Lower leg skin (tissue), 4 donors: Measurements from ENCODE around the gene TEKT3. TPM values are rescaled to one million over a fixed set of nuclear protein-coding genes. Genes with fewer than 3 reads are reported as not detected.

ENCODE experiments used
- DNase-seq, 2 donors: peaks; one replicate each; pipeline ENCODE4 v3.0.0-alpha.2; 2019; ENCODE audit warnings: low spot score in 2 of 2
- H3K4me3 ChIP-seq: fragments of 200-600 bp; sonication (generic); 2 replicates; pipeline ENCODE4 v1.5.1; 2017; ENCODE audit warnings: mild to moderate bottlenecking, low read depth; ENCODE audit not compliant: poor library complexity, severe bottlenecking
- POLR2A ChIP-seq, 2 donors: fragments of 450-650 bp; IDR thresholded peaks; one replicate each; pipeline ENCODE4 v1.6.1; 2016 to 2017; ENCODE audit warnings: antibody characterized with exemption in 2 of 2, mild to moderate bottlenecking in 1 of 2, moderate library complexity in 1 of 2
- WGBS, 2 donors: methylation state at CpG; one replicate each; pipeline ENCODE4 v1.1.5; 2018; 5-methylcytosine and 5-hydroxymethylcytosine counted together
- intact Hi-C: fragments of 100-400 bp; cut with DNase I; formaldehyde crosslinking; loops from one replicate; pipeline ENCODE4 v1.15.0; 2023; ENCODE audit warnings: low total_unique reads
- total RNA-seq, 4 donors: library from RNA; depleted of rRNA; stranded (reverse); fragments of >200 nt; gene quantifications; one replicate each; pipeline ENCODE4 v1.1.0, GENCODE V29; 2016
- TF ChIP-seq, protein P1 (sequence below), 3 donors: fragments of 450-650 bp; IDR thresholded peaks; one replicate each; pipeline ENCODE4 v1.5.1; 2016; ENCODE audit warnings: antibody characterized with exemption in 3 of 3, mild to moderate bottlenecking in 3 of 3, moderate library complexity in 2 of 3

TEKT3 gene
- total RNA-seq, 4 donors from 2014 or later, result 0.46 to 2.5 TPM; not detected in 2

DNA sequence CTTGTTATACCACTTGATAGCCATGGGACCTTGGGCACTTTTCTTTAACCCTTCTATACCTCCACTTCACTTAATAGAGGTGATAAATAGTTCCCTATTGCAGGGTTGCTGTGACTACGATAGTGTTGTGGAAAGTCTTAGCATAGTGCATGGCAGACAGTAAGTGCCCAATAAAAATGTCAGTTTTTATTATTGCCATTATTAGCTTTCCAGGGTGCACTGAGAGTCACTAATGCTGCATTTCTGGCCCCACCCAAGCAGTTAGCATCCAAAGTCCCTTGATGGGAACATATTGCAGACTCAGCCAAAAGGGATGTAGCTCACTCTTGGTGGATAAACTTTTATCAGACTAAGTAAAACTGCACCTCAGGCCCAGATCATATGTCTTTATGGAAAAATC, 41.5 kb upstream of the TEKT3 start:
- H3K4me3 ChIP-seq, result no peak overlapping the region
- intact Hi-C loops, result no loop called here
- DNase-seq, result no peak
- WGBS, 2 donors, result 48 to 85% methylated on average over 1 of the region's 1 CpG
- TF ChIP-seq, protein P1, sequence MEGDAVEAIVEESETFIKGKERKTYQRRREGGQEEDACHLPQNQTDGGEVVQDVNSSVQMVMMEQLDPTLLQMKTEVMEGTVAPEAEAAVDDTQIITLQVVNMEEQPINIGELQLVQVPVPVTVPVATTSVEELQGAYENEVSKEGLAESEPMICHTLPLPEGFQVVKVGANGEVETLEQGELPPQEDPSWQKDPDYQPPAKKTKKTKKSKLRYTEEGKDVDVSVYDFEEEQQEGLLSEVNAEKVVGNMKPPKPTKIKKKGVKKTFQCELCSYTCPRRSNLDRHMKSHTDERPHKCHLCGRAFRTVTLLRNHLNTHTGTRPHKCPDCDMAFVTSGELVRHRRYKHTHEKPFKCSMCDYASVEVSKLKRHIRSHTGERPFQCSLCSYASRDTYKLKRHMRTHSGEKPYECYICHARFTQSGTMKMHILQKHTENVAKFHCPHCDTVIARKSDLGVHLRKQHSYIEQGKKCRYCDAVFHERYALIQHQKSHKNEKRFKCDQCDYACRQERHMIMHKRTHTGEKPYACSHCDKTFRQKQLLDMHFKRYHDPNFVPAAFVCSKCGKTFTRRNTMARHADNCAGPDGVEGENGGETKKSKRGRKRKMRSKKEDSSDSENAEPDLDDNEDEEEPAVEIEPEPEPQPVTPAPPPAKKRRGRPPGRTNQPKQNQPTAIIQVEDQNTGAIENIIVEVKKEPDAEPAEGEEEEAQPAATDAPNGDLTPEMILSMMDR (IDR thresholded peaks at IDR 0.05), result no peak
- TF ChIP-seq POLR2A (IDR thresholded peaks at IDR 0.05), result no peak

DNA sequence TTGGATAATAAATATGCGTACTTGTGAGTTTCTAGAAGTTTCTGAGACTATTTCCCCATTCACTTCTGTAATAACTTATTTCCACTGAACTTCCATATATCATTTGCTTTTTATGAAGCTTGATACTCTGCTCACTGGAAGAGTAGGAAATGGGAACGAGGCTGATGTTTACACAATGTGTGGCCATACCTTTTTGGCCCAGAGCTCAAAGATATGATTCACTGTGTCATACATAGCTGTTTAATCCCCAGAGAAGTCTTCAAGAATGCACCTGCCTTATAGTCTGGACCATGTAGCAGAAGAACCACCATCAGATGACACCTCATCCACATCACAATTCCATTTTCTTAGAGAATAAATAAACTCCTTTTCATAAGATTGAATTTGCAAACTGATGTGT, 40.3 kb upstream of the TEKT3 start:
- no peak overlapping the region for H3K4me3 ChIP-seq
- WGBS, 2 donors, result 64 to 66% methylated on average over 2 of the region's 2 CpGs
- no peak for TF ChIP-seq POLR2A (IDR thresholded peaks at IDR 0.05)
- intact Hi-C loops, result no loop called here
- no peak for DNase-seq

DNA sequence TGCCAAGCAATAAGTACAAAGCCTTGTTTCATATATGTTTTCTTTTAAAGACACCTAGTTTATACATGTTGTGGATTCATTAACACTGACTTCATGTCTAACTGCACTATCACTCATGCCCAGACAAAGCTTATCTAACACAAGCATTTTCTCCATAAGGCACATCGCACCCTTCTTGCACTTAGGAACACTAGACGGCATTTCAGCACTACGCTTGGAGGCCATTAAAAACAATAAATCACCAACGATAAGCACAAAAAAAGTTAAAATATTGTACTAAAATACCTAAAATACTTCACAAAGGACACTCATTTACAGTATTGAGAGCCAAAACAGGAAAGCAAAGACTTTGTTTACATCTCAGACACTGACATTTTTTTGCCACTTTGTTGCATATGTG, 39.0 kb upstream of the TEKT3 start:
- intact Hi-C loops, result no loop called here
- TF ChIP-seq, protein P1 (IDR thresholded peaks at IDR 0.05), result no peak
- no peak for TF ChIP-seq POLR2A (IDR thresholded peaks at IDR 0.05)
- DNase-seq, result no peak
- no peak overlapping the region for H3K4me3 ChIP-seq
- 57 to 81% methylated on average over 4 of the region's 4 CpGs for WGBS, 2 donors

DNA sequence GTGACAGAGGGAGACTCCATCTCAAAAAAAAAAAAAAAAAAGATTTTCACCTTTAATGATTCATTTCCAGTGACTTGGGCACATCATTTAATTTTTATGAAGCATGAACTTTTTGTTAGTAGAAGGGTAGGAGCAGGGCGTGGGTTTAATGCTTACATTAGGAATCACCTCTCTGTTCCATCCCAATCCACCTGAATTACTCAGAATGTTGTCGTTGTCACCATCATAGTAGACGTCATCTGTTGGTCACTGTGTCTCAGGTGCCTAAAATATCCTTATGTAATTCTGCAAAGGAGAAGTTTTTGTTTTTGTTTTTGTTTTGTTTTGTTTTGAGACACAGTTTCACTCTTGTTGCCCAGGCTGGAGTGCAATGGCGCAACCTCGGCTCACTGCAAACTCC, 38.3 kb upstream of the TEKT3 start:
- intact Hi-C loops, result no loop called here
- TF ChIP-seq, protein P1 (IDR thresholded peaks at IDR 0.05), result no peak
- no peak for TF ChIP-seq POLR2A (IDR thresholded peaks at IDR 0.05)
- no peak overlapping the region for H3K4me3 ChIP-seq
- WGBS, 2 donors, result 77 to 84% methylated on average over 5 of the region's 5 CpGs
- DNase-seq, result no peak

- no peak for DNase-seq
- intact Hi-C loops, result no loop called here
- WGBS, 2 donors, result 89 to 91% methylated on average over 4 of the region's 4 CpGs
- TF ChIP-seq, protein P1 (IDR thresholded peaks at IDR 0.05), result no peak
- no peak for TF ChIP-seq POLR2A (IDR thresholded peaks at IDR 0.05)
- H3K4me3 ChIP-seq, result no peak overlapping the region
These were observed 36.8 kb upstream of the TEKT3 start for GRCh38 chr17:15378243-15378642.

DNA sequence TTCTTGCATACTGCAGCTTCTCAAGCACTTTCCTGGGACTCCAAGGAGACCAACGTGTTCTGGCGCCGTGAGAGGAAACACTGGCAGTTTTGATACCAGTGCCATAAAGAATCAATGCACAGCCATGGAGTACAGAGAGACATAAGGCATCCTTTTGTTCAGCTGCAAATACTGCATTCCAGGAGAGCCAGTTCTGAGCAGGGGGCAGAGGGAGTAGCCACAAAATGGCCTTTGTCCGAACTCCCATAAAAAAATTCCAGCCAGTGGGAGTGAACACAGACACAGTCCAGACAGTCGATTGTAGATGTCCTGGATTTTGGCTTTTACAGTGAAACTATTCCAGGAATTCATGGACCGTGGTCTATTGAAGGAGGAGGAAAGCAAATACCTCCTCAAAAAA, 36.2 kb upstream of the TEKT3 start:
- intact Hi-C loops, result no loop called here
- DNase-seq, result no peak
- H3K4me3 ChIP-seq, result no peak overlapping the region
- WGBS, 2 donors, result 48 to 52% methylated on average over 6 of the region's 6 CpGs
- TF ChIP-seq POLR2A (IDR thresholded peaks at IDR 0.05), result no peak
- TF ChIP-seq, protein P1 (IDR thresholded peaks at IDR 0.05), result no peak
